LNCaP clone FGC (cell line): ENCODE measurements around the gene NUDT9.
"Not testable (repeated sequence)": the region's sequence is repeated elsewhere in the genome, so short reads cannot be mapped to it uniquely, and the experiment has no call there.

Experiments used
- DNase-seq: peaks from one replicate; pipeline ENCODE4 v3.0.0-alpha.2; 2011; ENCODE audit warnings: low read depth
- H3K4me3 ChIP-seq: 2 replicates; pipeline ENCODE4 v1.5.1; 2011; ENCODE audit warnings: mild to moderate bottlenecking, low read depth, low read length, control low read depth
- TF ChIP-seq, protein P1 (sequence below): IDR thresholded peaks from 2 replicates; pipeline ENCODE4 v1.5.1; 2012; ENCODE audit warnings: mild to moderate bottlenecking; ENCODE audit not compliant: control insufficient read depth, insufficient read depth; ENCODE audit errors: extremely low read depth

The NUDT9 gene

DNA sequence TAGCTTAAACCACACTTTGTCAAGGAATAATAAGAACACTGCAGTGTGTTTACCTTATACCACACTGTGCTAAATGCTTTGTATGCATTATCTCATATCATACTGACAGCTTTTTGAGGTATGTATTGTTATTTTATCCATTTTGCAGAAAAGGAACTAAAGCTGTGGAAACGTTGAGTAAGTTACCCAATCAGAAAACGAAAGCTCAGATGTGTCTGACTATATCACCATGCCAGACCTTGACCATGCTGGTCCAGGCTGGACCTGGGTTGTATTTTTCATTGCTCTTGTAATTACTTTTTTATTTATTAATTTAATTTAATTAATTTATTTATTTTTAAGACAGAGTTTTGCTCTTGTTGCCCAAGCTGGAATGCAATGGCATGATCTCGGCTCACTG is 33.5 kb upstream of the NUDT9 start:
- TF ChIP-seq, protein P1, sequence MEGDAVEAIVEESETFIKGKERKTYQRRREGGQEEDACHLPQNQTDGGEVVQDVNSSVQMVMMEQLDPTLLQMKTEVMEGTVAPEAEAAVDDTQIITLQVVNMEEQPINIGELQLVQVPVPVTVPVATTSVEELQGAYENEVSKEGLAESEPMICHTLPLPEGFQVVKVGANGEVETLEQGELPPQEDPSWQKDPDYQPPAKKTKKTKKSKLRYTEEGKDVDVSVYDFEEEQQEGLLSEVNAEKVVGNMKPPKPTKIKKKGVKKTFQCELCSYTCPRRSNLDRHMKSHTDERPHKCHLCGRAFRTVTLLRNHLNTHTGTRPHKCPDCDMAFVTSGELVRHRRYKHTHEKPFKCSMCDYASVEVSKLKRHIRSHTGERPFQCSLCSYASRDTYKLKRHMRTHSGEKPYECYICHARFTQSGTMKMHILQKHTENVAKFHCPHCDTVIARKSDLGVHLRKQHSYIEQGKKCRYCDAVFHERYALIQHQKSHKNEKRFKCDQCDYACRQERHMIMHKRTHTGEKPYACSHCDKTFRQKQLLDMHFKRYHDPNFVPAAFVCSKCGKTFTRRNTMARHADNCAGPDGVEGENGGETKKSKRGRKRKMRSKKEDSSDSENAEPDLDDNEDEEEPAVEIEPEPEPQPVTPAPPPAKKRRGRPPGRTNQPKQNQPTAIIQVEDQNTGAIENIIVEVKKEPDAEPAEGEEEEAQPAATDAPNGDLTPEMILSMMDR = no peak
- H3K4me3 ChIP-seq = no peak overlapping the region
- DNase-seq = no peak

DNA sequence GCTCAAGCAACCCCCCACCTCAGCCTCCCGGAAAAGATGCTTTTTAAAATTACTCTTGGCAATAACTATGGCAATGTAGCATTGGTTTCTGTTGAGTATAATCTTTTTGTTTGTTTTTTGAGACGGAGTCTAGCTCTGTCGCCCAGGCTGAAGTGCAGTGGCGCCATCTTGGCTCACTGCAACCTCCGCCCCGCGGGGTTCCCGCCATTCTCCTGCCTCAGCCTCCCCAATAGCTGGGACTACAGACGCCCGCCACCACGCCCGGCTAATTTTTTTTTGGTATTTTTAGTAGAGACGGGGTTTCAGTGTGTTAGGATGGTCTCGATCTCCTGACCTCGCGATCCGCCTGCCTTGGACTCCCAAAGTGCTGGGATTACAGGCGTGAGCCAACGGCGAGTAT is 32.3 kb upstream of the NUDT9 start:
- DNase-seq = not testable (repeated sequence)

DNA sequence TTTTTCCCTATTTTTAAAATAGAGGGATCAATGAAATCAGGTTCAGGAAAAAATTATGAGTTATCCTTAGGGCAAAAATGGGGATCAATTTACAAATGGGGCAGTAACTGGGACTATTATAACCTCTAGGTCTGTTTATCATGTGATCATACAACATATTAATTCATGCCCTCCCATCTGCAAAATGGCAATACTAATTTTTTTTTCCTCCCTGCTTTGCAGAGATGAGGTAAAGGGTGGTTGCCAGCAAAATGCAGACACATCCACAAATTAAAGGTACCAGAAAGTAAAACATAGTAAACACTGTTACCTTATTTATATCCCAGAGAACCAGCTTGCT is 31.9 kb upstream of the NUDT9 start:
- TF ChIP-seq, protein P1 = no peak
- no peak for DNase-seq
- H3K4me3 ChIP-seq = peak overlapping the region; percentile 59

More for the DNA sequence above, 32.3 kb upstream of the NUDT9 start:
- not testable (repeated sequence) for H3K4me3 ChIP-seq

DNA sequence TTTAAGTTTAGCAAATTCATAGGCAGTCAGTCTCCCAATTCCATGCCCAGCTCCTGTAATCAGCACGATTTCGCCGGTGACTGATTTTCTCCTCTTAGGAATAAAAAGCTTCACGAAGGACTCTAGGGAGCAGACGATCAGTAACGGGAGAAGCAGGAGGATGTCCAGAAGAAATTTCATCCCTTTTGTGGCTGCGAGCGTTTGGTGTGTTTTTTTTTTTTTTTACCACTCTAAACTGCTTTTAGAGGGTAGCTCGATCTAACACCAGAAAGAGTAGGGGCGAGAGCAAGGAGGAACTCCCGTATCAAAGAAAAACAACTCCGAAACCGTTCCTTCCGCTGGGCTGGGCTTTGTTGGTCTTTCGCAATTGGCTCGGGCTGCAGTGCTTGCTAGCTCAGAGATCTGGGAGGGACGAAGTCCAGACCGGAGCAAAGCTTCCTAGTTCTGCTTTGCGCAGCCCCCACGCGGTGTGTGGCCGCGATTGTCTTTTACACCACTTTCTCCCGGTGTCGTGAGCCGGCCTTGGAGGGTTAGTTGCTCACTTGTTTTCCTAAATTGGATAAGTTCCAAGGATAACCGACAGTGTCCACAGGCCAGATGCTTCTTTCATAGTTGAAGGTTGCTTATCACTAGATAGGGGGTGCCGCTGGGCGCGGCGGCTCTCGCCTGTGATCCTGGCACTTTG is 31.3 kb upstream of the NUDT9 start, which contains the start of gene HSD17B11:
Gene HSD17B11 (minus strand): TSS at position 298 of the 685 bp plus-strand sequence. CDS start 118 bp downstream, at position 180.
- H3K4me3 ChIP-seq = peak within 1 kb of the TSS; percentile 59
- TF ChIP-seq, protein P1 = peak; percentile 10
- peak; percentile 62 for DNase-seq

DNA sequence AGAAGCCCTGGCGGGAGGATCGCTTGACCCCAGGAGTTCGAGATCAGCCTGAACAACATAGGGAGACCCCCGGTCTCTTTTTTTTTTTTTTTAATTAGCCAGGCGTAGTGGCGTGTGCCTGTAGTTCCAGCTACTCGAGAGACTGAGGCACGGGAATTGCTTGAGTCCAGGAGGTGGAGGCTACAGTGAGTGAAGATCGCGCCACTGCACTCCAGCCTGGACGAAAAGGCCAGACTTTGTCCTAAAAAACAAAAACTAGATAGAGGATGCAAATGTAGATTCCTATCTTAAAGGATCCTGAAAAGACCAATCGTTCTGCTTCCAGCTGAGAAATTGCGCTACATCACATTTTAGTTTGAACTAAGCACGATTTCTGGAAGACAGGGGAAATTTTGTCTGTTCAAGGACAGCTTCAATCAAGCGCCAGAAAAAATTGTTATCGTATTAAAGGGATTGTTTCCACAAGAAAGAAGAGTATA is 30.8 kb upstream of the NUDT9 start:
- DNase-seq = no peak
- TF ChIP-seq, protein P1 = no peak

DNA sequence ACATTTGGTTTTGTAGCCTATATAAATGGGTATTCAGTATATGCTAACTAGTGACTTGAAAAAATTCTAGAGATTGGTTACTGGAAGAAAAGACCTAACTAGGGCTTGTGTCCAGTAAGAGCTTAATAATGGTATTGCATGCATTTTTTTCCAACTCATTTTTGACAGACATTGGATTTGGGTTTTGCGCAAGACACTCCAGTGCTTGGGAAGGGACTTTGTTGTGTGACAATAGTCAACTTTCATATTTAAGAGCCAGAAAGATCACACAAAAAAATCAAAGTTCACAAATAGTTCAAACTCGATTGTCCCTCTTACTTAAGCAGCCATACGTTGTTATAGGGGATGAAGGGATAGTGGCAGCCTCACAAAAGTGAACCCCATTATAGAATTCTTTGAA is 30.2 kb upstream of the NUDT9 start:
- H3K4me3 ChIP-seq = no peak overlapping the region
- no peak for DNase-seq
- TF ChIP-seq, protein P1 = no peak

More for the DNA sequence above, 30.8 kb upstream of the NUDT9 start:
- H3K4me3 ChIP-seq = peak overlapping the region; percentile 59

DNA sequence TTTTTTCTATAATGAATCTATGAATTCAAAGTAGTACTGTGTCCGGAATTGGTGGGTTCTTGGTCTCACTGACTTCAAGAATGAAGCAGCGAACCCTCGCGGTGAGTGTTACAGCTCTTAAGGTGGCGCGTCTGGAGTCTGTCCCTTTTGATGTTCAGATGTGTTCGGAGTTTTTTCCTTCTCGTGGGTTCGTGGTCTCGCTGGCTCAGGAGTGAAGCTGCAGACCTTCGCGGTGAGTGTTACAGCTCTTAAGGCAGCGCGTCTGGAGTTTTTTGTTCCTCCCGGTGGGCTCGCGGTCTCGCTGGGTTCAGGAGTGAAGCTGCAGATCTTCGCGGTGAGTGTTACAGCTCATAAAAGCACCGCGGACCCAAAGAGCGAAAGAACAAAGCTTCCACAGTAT is 27.3 kb upstream of the NUDT9 start:
- H3K4me3 ChIP-seq, DNase-seq: not testable (repeated sequence)

DNA sequence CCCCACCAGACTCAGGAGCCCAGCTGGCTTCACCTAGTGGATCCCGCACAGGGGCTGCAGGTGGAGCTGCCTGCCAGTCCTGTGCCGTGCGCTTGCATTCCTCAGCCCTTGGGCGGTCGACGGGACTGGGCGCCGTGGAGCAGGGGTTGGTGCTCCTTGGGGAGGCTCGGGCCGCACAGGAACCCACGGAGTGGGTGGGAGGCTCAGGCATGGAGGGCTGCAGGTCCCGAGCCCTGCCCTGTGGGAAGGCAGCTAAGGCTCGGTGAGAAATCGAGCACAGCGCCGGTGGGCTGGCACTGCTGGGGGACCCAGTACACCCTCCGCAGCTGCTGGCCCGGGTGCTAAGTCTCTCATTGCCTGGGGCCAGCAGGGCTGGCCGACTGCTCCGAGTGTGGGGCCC is 26.5 kb upstream of the NUDT9 start:
- not testable (repeated sequence) for DNase-seq, H3K4me3 ChIP-seq

DNA sequence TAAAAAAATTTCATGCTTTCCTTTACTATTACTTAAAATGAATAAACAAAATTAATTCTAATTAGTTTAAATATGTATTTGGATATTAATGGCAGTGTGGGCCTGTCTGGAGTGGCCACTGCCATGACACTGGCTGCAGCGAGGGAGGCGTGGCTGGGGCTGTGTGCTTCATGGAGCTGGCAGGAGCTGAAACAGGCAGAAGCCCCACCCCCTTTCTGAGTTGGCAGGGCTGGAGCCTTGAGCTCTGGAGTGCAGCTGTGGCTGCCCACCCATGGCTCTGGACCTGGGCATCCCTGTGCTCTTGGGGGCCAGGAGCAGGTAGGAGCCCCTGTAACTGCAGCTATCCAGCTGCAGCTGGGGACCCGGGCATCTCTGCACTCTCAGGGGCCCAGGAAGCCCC is 23.2 kb upstream of the NUDT9 start:
- no peak for DNase-seq
- TF ChIP-seq, protein P1 = no peak
- H3K4me3 ChIP-seq = no peak overlapping the region
